IMR-90 (cell line): ENCODE measurements around the gene HEATR3.

ENCODE experiments used
- BHLHE40 ChIP-seq: fragments of 150-350 bp; IDR thresholded peaks from 2 replicates; pipeline ENCODE4 v1.6.1; 2016; ENCODE audit warnings: mild to moderate bottlenecking, low read depth, low read length
- CTCF ChIP-seq: conservative IDR thresholded peaks from 2 replicates; pipeline ENCODE4 v1.5.1; 2012; ENCODE audit warnings: mild to moderate bottlenecking, low read depth, low read length, improper control_type of control experiment
- FOS ChIP-seq: fragments of 150-350 bp; IDR thresholded peaks from 2 replicates; pipeline ENCODE4 v1.6.1; 2016; ENCODE audit warnings: low read depth, low read length
- MAFK ChIP-seq: IDR thresholded peaks from 2 replicates; pipeline ENCODE4 v1.6.1; 2012; ENCODE audit warnings: low read depth, low read length, improper control_type of control experiment
- MAZ ChIP-seq: IDR thresholded peaks from 2 replicates; pipeline ENCODE4 v1.6.1; 2012; ENCODE audit warnings: low read depth, mild to moderate bottlenecking, low read length, improper control_type of control experiment, moderate library complexity, borderline replicate concordance
- MXI1 ChIP-seq: IDR thresholded peaks from 2 replicates; pipeline ENCODE4 v1.6.1; 2012; ENCODE audit warnings: low read depth, mild to moderate bottlenecking, low read length, moderate library complexity, borderline replicate concordance
- NFE2L2 ChIP-seq: fragments of 150-350 bp; IDR thresholded peaks from 2 replicates; pipeline ENCODE4 v1.6.1; 2016; ENCODE audit warnings: low read depth, mild to moderate bottlenecking, low read length
- POLR2A ChIP-seq: IDR thresholded peaks from 2 replicates; pipeline ENCODE4 v1.6.1; 2012; ENCODE audit warnings: mild to moderate bottlenecking, low read depth, low read length
- RAD21 ChIP-seq: IDR thresholded peaks from 2 replicates; pipeline ENCODE4 v1.6.1; 2012; ENCODE audit warnings: low read length, improper control_type of control experiment
- RFX5 ChIP-seq: IDR thresholded peaks from 2 replicates; pipeline ENCODE4 v1.8.0; 2012; ENCODE audit warnings: low read depth, mild to moderate bottlenecking, low read length, moderate library complexity

GRCh38 chr16:50139580-50139979 is 73.8 kb downstream of the HEATR3 start:
- TF ChIP-seq CTCF (no peak), MAFK (no peak), MXI1 (no peak), POLR2A (no peak), FOS (no peak), RFX5 (no peak), MAZ (no peak), BHLHE40 (no peak), NFE2L2 (no peak), RAD21 (no peak)
